Stomach (tissue), 9 donors: ENCODE results near the gene VPS11. TPM values are rescaled to one million over a fixed set of nuclear protein-coding genes. Genes with fewer than 3 reads are reported as not detected.

ENCODE experiments used
- DNase-seq, 2 donors: peaks; one replicate each; pipeline versions ENCODE4 v3.0.0 to v3.0.0-alpha.2; 2013 to 2019
- H3K27ac ChIP-seq, 5 donors: fragments of 200-600 bp in 4 of 5; sonication (generic) in 4 of 5; one replicate each; pipeline ENCODE4 v1.5.1; 2013 to 2019; ENCODE audit warnings: mild to moderate bottlenecking in 1 of 5, moderate library complexity in 1 of 5
- H3K27me3 ChIP-seq, 3 donors: fragments of 200-600 bp; sonication (generic); one replicate each; pipeline ENCODE4 v1.5.1; 2017 to 2019; ENCODE audit warnings: mixed run types in 1 of 3
- H3K36me3 ChIP-seq, 4 donors: fragments of 200-600 bp; sonication (generic); 1 replicate in 3 of 4; 2 replicates in 1 of 4; pipeline ENCODE4 v1.5.1; 2016 to 2019
- H3K4me1 ChIP-seq, 4 donors: fragments of 200-600 bp; sonication (generic); one replicate each; pipeline ENCODE4 v1.5.1; 2016 to 2019
- H3K4me3 ChIP-seq, 4 donors: fragments of 200-600 bp; sonication (generic) in 3 of 4; one replicate each; pipeline ENCODE4 v1.5.1; 2016 to 2019; ENCODE audit warnings: mild to moderate bottlenecking in 1 of 4
- H3K9me3 ChIP-seq, 4 donors: fragments of 200-600 bp; sonication (generic); one replicate each; pipeline ENCODE4 v1.5.1; 2016 to 2019
- EP300 ChIP-seq: sonication (generic); formaldehyde crosslinking; IDR thresholded peaks from one replicate; pipeline ENCODE4 v1.6.1; 2017; ENCODE audit warnings: antibody characterized with exemption
- POLR2A ChIP-seq, 4 donors: fragments of 450-650 bp; IDR thresholded peaks; one replicate each; pipeline ENCODE4 v1.6.1; 2016; ENCODE audit warnings: antibody characterized with exemption in 4 of 4, control low read depth in 2 of 4, mild to moderate bottlenecking in 1 of 4, moderate library complexity in 1 of 4
- POLR2AphosphoS5 ChIP-seq, 3 donors: sonication (generic); formaldehyde crosslinking; IDR thresholded peaks; one replicate each; pipeline ENCODE4 v1.6.1; 2016; ENCODE audit warnings: antibody characterized with exemption in 3 of 3
- WGBS, 5 donors: extraction: QIAGEN DNeasy Blood & Tissue Kit in 3 of 5; methylation state at CpG; one replicate each; pipeline versions ENCODE4 v1.1.5 to v1.1.7; 2013 to 2018; 5-methylcytosine and 5-hydroxymethylcytosine counted together
- intact Hi-C: fragments of 100-400 bp; cut with DNase I; formaldehyde crosslinking; loops from one replicate; pipeline ENCODE4 v1.15.1; 2023; ENCODE audit warnings: low total_unique reads
- polyA plus RNA-seq, 3 donors: library from polyadenylated mRNA; stranded (reverse); fragments of 200-250 nt; gene quantifications; one replicate each; pipeline ENCODE4 v1.2.3, GENCODE V29; 2013
- total RNA-seq, 5 donors: library from RNA; depleted of rRNA; stranded (reverse); fragments of >200 nt; gene quantifications; one replicate each; pipeline versions ENCODE4 v1.1.0 to v1.2.3, GENCODE V29; 2014 to 2016
- TF ChIP-seq, protein P1 (sequence below), 7 experiments: fragments of 450-650 bp in 4 of 7; fragments of 200-600 bp in 3 of 7; sonication (generic) in 3 of 7; IDR thresholded peaks; one replicate each; pipeline ENCODE4 v1.5.1; 2016 to 2019; ENCODE audit warnings: antibody characterized with exemption in 7 of 7, control low read depth in 2 of 7, mild to moderate bottlenecking in 1 of 7
- donor health status: healthy with polysubstance abuse.
- donor health status: Bipolar disorder and iron deficiency.
- donor health status: healthy.

The VPS11 gene
- total and polyA plus RNA-seq, 8 donors, result 8.2 to 190 (median 33.2) TPM

DNA sequence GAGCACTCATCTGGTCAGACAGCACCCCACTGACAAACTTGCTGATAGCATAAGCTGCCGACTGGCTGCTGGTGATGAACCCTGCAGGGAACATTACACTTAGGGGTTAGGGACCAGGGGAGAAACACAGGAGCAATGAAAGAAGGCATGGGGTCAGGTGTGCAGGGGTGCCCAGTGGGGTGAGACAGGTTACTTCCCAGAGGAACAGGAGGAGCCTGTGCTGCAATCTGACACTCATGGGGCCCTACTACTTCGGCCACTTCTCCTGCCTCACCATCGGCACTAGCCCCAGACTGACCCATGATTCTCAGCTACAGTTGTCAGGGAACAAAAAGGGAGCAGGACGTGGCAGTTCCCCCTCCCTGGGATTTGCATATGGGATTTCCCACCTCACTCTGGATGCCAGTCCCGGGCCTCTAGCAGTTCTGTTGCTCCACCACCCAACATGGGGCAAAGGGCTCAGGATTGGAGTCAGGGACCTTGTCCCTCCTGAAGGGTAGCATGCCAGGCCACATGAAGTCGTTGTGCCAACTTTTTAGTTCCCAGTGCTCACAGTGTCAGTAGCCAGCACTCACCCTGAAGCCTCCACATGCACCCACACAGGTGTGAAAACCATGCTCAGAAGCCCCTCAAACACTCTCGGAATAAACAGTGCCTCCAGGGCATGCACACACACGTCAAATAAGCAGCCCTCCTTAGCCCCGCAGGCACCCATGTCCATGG, 39.1 kb upstream of the VPS11 start:
- Histone ChIP-seq H3K9me3 (no peaks in the 10 kb centered on the region), H3K27me3 (no peaks in the 10 kb centered on the region), H3K27ac (peak overlapping the region in 4 of 5 donors; percentile 89 to 93 (median 92)), H3K36me3 (peaks cover 16 to 45% (median 41%) of the 10 kb centered on the region in 4 donors), H3K4me1 (peaks cover 28 to 69% (median 63%) of the 10 kb centered on the region in 4 donors), H3K4me3 (peak overlapping the region in 2 of 4 donors; percentile 12 to 85)
- intact Hi-C loops, result no loop called here
- no peak for DNase-seq
- WGBS, 5 donors, result 35 to 64% (median 41%) methylated on average over 8 to 9 of the region's 9 CpGs
- TF ChIP-seq, protein P1, sequence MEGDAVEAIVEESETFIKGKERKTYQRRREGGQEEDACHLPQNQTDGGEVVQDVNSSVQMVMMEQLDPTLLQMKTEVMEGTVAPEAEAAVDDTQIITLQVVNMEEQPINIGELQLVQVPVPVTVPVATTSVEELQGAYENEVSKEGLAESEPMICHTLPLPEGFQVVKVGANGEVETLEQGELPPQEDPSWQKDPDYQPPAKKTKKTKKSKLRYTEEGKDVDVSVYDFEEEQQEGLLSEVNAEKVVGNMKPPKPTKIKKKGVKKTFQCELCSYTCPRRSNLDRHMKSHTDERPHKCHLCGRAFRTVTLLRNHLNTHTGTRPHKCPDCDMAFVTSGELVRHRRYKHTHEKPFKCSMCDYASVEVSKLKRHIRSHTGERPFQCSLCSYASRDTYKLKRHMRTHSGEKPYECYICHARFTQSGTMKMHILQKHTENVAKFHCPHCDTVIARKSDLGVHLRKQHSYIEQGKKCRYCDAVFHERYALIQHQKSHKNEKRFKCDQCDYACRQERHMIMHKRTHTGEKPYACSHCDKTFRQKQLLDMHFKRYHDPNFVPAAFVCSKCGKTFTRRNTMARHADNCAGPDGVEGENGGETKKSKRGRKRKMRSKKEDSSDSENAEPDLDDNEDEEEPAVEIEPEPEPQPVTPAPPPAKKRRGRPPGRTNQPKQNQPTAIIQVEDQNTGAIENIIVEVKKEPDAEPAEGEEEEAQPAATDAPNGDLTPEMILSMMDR (IDR thresholded peaks at IDR 0.05), result no peak
- no peak for TF ChIP-seq POLR2A (IDR thresholded peaks at IDR 0.05)

DNA sequence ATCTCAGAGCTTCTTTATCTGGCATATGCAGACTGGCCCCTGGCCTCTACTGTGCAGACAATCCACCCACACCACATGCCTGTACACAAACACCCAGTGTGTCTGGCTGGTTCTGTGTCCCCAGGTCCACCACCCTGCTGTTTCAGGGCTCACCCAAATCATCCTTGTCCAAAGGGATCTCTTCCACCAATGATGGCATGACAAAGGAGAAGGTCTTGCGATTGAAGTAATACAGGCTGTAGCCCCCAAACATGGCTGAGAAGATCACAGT, 38.6 kb upstream of the VPS11 start:
- H3K9me3 ChIP-seq, result no peaks in the 10 kb centered on the region
- no peak for DNase-seq
- WGBS, 5 donors, result 62 to 95% (median 68%) methylated on average over 1 of the region's 1 CpG
- intact Hi-C loops, result no loop called here
- no peaks in the 10 kb centered on the region for H3K27me3 ChIP-seq
- H3K36me3 ChIP-seq, result peaks cover 14 to 40% (median 36%) of the 10 kb centered on the region in 4 donors
- peak overlapping the region; percentile 79 to 93 (median 92) for H3K27ac ChIP-seq
- peaks cover 28 to 64% (median 59%) of the 10 kb centered on the region in 4 donors for H3K4me1 ChIP-seq
- H3K4me3 ChIP-seq, result peak overlapping the region in 3 of 4 donors; percentile 12 to 85 (median 60)
- TF ChIP-seq POLR2A (IDR thresholded peaks at IDR 0.05), result no peak
- no peak for TF ChIP-seq EP300
- no peak for TF ChIP-seq POLR2AphosphoS5 (IDR thresholded peaks at IDR 0.05)
- TF ChIP-seq, protein P1 (IDR thresholded peaks at IDR 0.05), result no peak

DNA sequence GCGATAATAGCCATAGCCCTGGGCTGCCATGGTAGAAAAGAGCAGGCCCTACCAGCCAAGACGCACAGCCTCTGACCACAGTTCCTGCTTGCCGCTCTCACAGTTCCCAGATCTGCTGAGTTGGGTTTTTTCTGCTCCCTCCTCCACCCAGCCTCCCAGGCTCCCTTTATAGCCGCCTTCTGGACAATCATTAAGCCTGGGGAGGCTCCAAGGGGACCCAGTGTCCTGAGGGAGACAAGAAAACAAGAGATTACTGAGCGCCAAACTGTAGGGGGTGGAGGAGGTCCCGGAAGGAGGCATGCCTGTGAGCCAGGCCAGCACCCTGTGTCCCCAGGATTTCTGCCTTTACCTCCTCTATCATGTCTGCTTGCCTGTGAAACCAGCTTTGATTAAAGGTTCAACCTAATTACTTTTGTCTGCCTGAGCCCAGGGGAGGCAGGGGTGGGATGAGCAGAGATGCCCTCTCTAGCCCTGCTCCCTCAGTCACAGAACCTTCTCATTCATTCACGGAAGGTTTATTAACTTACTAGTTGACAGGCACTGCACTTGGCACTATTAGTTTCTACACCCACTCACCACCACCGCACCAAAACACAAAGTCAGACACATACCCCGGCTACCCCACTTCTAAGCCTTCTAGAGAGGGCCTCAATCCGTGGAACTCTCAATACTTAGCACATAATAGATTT, 38.1 kb upstream of the VPS11 start:
- Histone ChIP-seq H3K4me1 (peaks cover 25 to 60% (median 54%) of the 10 kb centered on the region in 4 donors), H3K9me3 (no peaks in the 10 kb centered on the region), H3K27me3 (no peaks in the 10 kb centered on the region), H3K4me3 (peak overlapping the region; percentile 60 to 85 (median 72)), H3K27ac (peak overlapping the region; percentile 79 to 93 (median 92)), H3K36me3 (peaks cover 10 to 35% (median 32%) of the 10 kb centered on the region in 4 donors)
- no peak for TF ChIP-seq POLR2A (IDR thresholded peaks at IDR 0.05)
- TF ChIP-seq POLR2AphosphoS5 (IDR thresholded peaks at IDR 0.05), result peak in 2 of 3 donors; percentile 47 to 57
- intact Hi-C loops, result no loop called here
- 26 to 48% (median 37%) methylated on average over 10 of the region's 10 CpGs for WGBS, 5 donors
- DNase-seq, result peak; percentile 78

DNA sequence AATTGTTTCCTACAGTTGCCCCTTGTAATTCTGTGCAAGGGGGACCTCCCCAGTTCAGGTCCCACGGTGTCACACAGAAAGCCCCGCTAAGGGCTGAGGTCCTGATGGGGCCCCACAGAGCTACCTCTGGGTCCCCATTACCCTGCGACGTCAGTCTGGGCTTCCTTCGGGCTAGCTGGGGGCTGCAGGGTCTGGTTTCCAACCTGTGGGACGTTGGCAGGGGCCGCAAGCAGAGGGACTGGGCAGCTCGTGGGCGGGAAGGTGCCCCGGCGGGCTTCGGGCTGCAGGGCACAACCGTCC, 37.6 kb upstream of the VPS11 start:
- Histone ChIP-seq H3K4me1 (peaks cover 20 to 55% (median 49%) of the 10 kb centered on the region in 4 donors), H3K36me3 (peaks cover 5 to 30% (median 27%) of the 10 kb centered on the region in 4 donors), H3K4me3 (peak overlapping the region; percentile 60 to 85 (median 72)), H3K27ac (peak overlapping the region; percentile 79 to 93 (median 92)), H3K27me3 (no peaks in the 10 kb centered on the region), H3K9me3 (no peaks in the 10 kb centered on the region)
- intact Hi-C loops, result no loop called here
- 1 to 5% (median 4%) methylated on average over 9 to 13 of the region's 13 CpGs for WGBS, 5 donors
- TF ChIP-seq POLR2A (IDR thresholded peaks at IDR 0.05) (no peak), POLR2AphosphoS5 (IDR thresholded peaks at IDR 0.05) (no peak), EP300 (no peak)
- TF ChIP-seq, protein P1 (IDR thresholded peaks at IDR 0.05), result no peak
- no peak for DNase-seq
